Measurements from ENCODE around the gene TNPO3.

Gene TNPO3

GRCh38 chr7:128911423-128912031, 143.4 kb downstream of the TNPO3 start:
- no peak for DNase-seq

GRCh38 chr7:128910569-128910945, 144.4 kb downstream of the TNPO3 start, which contains the start of gene KCP:
KCP (minus strand) TSS chr7:128910709; CDS start chr7:128910676, 33 bp downstream.
- DNase-seq: no peak

GRCh38 chr7:128909625-128910568, 145.0 kb downstream of the TNPO3 start:
- DNase-seq: no peak

DNA sequence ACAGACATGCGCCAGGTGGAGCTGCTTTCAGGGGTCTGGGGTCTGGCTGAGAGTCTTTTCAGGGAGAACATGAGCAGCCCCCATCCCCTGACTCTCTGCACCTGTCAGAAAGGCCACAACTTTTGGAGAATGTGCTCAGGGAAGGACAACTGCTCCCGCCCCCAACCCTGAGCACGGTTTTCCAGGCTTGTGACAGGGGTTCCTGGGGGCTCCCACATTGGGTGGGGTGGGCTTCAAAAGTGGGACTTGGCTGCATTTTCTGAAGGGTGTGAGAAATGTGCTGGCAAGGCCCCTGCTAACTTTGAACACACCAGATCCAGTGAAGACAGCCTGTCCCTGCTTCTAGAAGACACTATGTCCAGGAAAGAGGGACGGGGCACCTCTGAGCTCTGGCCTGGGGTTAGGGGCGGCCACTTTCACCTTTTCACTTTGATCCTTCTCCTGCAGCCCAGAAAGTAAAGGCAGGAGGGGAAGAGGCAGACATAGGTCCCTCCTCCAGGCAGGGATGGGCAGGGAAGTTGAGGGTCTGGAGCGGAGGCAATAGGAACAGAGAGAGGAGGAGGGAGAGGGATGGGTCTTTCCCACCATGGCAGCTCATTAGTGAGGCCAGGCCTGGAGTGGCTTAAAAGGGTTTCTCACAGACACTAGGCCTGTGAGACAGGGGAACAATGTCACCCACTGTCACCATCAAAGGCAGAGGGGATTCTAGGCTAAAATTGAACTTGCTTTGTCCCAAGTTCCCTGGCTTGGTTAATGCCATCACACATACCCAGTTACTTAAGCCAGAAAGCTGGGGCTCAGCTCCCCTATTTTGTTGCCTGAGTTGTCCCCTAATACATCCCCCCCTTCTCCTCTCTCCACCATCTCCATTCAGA, 145.9 kb downstream of the TNPO3 start:
- DNase-seq: no peak

DNA sequence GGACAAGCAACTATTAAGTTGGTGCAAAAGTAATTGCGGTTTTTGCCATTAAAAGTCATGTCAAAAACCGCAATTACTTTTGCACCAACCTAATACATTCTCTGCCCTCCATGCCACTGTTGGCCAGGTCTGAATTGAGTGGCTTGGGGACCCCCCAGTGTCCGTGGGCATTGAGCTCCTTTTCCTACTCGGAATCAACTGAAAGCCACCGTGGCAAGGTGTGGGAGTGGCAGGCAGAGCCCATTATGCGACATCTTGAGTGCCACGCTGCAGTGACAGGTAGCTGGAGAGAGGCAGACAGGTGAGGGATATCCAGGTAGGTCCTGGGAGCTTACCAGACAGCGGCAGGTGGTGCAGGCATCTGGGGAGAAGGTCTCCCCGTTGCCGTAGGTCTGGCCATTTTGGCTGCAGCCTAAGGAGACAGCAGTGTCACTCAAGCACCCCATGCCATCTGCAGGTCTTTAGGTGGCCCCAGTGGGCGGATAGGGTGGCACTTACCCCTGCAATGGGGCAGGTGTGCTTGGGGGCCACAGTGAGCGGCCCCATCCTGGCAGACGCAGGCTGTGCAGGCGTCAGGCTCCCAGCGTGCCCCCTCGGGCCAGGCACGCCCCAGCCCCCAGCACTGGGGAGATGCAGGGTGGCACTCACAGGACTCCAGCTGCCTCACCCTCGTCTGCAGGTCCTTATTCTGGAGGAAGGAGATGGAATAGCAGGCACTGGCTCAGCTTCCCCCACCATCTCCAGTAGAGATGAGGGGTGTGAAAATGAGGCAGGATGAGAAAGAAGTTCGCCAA, 147.9 kb downstream of the TNPO3 start:
- DNase-seq: no peak

- DNase-seq: no peak
These were observed 148.7 kb downstream of the TNPO3 start for GRCh38 chr7:128906001-128906765.

DNA sequence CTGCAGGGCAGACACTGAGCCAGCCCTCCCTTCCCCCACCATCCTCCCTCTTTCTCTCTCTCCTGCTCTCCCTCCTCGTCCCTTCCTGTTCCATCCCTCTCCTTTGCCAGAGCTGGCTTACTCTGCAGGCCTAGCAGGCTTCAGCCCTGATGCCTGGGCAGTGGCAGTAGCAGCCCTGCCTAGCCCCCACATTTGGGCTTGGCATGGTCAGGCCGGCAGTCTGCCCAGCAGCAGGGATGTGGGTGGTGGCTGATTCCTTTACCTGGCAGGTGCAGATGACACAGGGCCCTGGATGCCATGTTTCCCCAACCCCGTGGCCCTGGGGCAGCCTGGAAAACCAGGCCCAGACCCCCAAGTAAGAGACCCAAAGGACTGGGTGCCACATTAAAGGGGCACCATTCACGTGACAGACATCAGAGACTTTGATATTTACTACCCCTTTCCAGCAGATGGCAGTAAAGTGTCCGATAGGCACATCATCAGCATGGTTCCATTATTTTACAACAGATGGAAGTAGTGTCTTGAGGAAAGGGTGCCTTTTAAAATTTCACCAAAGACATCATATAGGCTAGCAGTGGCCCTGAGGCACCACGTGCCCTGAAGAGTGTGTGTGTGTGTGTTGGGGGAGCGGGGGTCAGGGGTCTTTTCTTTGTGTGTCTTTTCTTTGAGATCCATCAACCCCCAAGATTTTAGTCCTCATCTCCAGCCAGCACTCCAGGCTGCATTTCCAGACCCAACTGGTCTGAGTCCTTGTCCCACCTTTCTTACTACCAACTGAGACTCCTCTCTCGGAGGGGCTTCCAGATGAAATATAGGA, 150.3 kb downstream of the TNPO3 start:
- peak in 1 of 58 donors; percentile 28 for DNase-seq
